Parathyroid adenoma (tissue), 2 donors: Measurements from ENCODE around the gene DLG2.

Experiments
- H2AFZ ChIP-seq: fragments of 300-600 bp; sonication (generic); one replicate; pipeline ENCODE4 v1.7.0; 2017; ENCODE audit warnings: antibody characterized with exemption, mild to moderate bottlenecking
- H3K27ac ChIP-seq: fragments of 300-600 bp; sonication (generic); one replicate; pipeline ENCODE4 v1.7.0; 2017
- H3K27me3 ChIP-seq: fragments of 300-600 bp; sonication (generic); one replicate; pipeline ENCODE4 v1.7.0; 2017; ENCODE audit warnings: low read length; ENCODE audit not compliant: control insufficient read depth, insufficient read depth
- H3K36me3 ChIP-seq: fragments of 300-600 bp; sonication (generic); one replicate; pipeline ENCODE4 v1.7.0; 2017; ENCODE audit warnings: low read length; ENCODE audit not compliant: control insufficient read depth, insufficient read depth
- H3K4me1 ChIP-seq: fragments of 300-600 bp; sonication (generic); one replicate; pipeline ENCODE4 v1.7.0; 2017; ENCODE audit warnings: control low read depth
- H3K4me2 ChIP-seq: fragments of 300-600 bp; sonication (generic); one replicate; pipeline ENCODE4 v1.7.0; 2017; ENCODE audit warnings: low read length
- H3K4me3 ChIP-seq: fragments of 300-600 bp; sonication (generic); one replicate; pipeline ENCODE4 v1.7.0; 2017; ENCODE audit warnings: low read depth, low read length
- H3K79me2 ChIP-seq: fragments of 300-600 bp; sonication (generic); one replicate; pipeline ENCODE4 v1.7.0; 2017; ENCODE audit warnings: control low read depth
- H3K9ac ChIP-seq: fragments of 300-600 bp; sonication (generic); one replicate; pipeline ENCODE4 v1.7.0; 2017; ENCODE audit warnings: mild to moderate bottlenecking
- H3K9me3 ChIP-seq: fragments of 300-600 bp; sonication (generic); one replicate; pipeline ENCODE4 v1.7.0; 2017; ENCODE audit warnings: low read length; ENCODE audit not compliant: control insufficient read depth
- TF ChIP-seq, protein P1 (sequence below): fragments of 300-600 bp; sonication (generic); IDR thresholded peaks from one replicate; pipeline ENCODE4 v1.7.0; 2017; ENCODE audit warnings: antibody characterized with exemption, mild to moderate bottlenecking
- donor health status: primary hyperparathyroidism.

DLG2 gene

DNA sequence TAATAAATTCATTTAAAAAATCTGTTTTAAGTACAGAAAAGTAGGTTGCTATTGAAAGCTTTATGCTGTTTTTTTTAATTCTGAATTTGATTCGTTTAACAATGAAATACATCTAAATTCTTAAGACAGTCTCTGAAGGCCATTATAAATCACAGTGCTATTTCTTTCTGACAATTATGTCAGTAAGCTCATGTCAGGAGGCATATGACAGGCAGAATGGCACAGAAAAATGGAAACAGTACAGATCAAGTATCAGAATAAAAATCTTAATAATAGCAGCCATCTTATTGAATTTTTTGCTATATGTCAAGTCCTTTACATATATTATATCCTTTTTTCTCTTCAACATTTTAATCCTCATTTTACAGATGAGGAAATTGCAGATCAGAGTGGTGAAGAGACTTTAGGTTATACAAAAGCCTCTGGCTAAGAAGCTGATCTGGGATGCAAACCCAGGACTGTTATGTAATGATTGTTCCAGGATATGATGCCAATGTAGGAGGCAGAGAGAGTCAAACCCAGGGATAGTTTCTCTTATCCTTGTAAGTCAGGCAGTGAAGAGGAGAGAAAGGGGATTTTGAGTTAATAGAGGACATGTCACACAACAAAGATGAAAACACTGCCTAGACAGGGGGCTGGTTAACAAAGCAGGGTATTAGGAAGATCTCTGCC lies 2057.9 kb downstream of the DLG2 start:
- TF ChIP-seq, protein P1, sequence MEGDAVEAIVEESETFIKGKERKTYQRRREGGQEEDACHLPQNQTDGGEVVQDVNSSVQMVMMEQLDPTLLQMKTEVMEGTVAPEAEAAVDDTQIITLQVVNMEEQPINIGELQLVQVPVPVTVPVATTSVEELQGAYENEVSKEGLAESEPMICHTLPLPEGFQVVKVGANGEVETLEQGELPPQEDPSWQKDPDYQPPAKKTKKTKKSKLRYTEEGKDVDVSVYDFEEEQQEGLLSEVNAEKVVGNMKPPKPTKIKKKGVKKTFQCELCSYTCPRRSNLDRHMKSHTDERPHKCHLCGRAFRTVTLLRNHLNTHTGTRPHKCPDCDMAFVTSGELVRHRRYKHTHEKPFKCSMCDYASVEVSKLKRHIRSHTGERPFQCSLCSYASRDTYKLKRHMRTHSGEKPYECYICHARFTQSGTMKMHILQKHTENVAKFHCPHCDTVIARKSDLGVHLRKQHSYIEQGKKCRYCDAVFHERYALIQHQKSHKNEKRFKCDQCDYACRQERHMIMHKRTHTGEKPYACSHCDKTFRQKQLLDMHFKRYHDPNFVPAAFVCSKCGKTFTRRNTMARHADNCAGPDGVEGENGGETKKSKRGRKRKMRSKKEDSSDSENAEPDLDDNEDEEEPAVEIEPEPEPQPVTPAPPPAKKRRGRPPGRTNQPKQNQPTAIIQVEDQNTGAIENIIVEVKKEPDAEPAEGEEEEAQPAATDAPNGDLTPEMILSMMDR, result no peak
- Histone ChIP-seq H3K79me2 (no peaks in the 10 kb centered on the region), H3K4me2 (no peak overlapping the region)

DNA sequence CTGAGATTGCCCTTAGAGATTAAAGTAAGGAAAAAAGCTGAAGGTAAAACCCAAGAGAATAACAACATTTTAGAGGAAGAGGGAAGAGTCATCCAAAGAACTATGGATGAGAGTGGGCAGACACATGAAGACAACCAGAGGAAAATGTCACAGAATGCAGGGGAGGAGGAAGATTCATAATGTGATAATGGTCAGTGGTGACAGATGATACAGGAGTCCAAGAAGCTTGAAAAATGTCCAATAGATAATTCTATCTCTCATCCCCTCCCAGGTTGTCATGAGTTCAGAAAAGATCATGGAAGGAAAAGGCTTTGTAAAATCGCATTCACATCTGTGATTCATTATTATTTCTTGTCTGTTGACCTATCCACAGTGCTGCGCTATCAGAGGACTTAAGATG lies 2058.6 kb downstream of the DLG2 start:
- Histone ChIP-seq H3K9me3 (no peaks in the 10 kb centered on the region), H3K27ac (no peak overlapping the region), H2AFZ (no peak overlapping the region), H3K4me1 (no peaks in the 10 kb centered on the region), H3K9ac (no peak overlapping the region), H3K79me2 (no peaks in the 10 kb centered on the region), H3K36me3 (no peaks in the 10 kb centered on the region), H3K4me3 (no peak overlapping the region), H3K27me3 (no peaks in the 10 kb centered on the region), H3K4me2 (no peak overlapping the region)
- TF ChIP-seq, protein P1, result no peak

More for the DNA sequence above, 2057.9 kb downstream of the DLG2 start:
- Histone ChIP-seq H3K36me3 (no peaks in the 10 kb centered on the region), H3K9ac (no peak overlapping the region), H2AFZ (no peak overlapping the region), H3K27me3 (no peaks in the 10 kb centered on the region), H3K4me3 (no peak overlapping the region), H3K9me3 (no peaks in the 10 kb centered on the region), H3K4me1 (no peaks in the 10 kb centered on the region), H3K27ac (no peak overlapping the region)

DNA sequence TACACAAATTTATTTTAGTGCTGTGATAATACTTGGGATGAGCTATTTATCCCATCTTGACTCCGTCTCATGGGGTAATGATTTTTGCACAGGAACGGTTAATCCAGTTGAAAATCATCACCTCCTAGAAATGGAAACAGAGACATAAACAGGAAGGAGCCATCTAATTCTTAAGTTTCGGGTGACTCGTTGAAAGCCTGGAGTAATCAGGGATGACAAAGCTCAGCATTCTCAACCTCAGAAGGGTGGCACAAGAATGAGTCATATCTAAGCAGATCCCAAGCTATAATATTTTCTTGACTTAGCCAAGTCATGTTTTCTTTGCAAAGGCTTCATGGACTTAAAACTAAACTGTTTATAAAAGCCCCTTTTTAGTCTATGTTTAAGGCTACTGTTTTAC lies 2060.2 kb downstream of the DLG2 start:
- no peak overlapping the region for H3K27ac ChIP-seq
- TF ChIP-seq, protein P1, result no peak
- H3K4me1 ChIP-seq, result no peaks in the 10 kb centered on the region
- H3K36me3 ChIP-seq, result no peaks in the 10 kb centered on the region
- no peak overlapping the region for H3K9ac ChIP-seq
- H3K4me2 ChIP-seq, result no peak overlapping the region
- H3K79me2 ChIP-seq, result no peaks in the 10 kb centered on the region
- H3K4me3 ChIP-seq, result no peak overlapping the region
- no peaks in the 10 kb centered on the region for H3K9me3 ChIP-seq
- no peak overlapping the region for H2AFZ ChIP-seq
- no peaks in the 10 kb centered on the region for H3K27me3 ChIP-seq

DNA sequence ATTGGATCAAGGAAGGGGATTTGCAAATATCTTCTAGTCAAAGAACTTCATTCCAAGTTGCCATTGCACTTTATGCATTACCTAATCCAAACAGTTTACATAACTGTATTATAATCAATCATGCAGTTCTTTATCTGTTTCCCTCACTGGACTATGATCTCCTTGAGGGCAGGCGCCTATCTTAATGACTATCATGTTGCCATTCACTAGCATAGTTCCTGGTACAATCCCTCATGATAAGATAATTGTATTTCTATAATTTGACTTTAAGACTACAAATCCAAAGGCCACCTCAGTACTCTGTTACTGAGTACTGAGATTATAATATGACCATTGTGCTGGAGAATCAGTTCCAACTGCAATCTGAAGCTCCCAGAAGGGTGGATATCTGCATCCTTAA lies 2062.3 kb downstream of the DLG2 start:
- H3K4me3 ChIP-seq, result no peak overlapping the region
- H3K9ac ChIP-seq, result no peak overlapping the region
- no peaks in the 10 kb centered on the region for H3K4me1 ChIP-seq
- no peaks in the 10 kb centered on the region for H3K9me3 ChIP-seq
- TF ChIP-seq, protein P1, result no peak
- H3K36me3 ChIP-seq, result no peaks in the 10 kb centered on the region
- no peak overlapping the region for H3K4me2 ChIP-seq
- no peak overlapping the region for H2AFZ ChIP-seq
- no peaks in the 10 kb centered on the region for H3K27me3 ChIP-seq
- H3K27ac ChIP-seq, result no peak overlapping the region
- H3K79me2 ChIP-seq, result no peaks in the 10 kb centered on the region

DNA sequence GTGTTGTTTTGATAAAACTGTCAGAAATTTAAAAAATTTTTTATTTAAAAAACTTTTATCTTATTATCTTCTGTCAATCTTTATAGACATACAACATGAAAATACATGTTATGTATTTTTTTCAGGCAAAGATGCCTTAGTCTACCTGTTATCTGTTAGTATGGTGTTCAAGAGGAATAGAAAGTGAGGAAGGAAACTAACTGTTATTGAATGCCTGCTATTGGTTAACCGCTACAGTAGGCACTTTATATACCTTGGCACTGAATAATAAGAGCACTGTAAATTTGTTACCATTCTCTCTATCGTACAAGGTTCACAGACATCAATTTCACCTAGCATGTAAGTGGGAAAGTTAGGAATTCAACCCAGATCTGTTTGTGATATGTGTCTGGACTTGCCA lies 2068.9 kb downstream of the DLG2 start:
- Histone ChIP-seq H2AFZ (no peak overlapping the region), H3K9me3 (no peaks in the 10 kb centered on the region), H3K4me2 (no peak overlapping the region), H3K27ac (no peak overlapping the region), H3K27me3 (no peaks in the 10 kb centered on the region), H3K4me3 (no peak overlapping the region), H3K9ac (no peak overlapping the region), H3K79me2 (no peaks in the 10 kb centered on the region), H3K36me3 (no peaks in the 10 kb centered on the region), H3K4me1 (no peaks in the 10 kb centered on the region)
- TF ChIP-seq, protein P1, result no peak
